Right lobe of liver (tissue), 4 donors: Measurements from ENCODE around the gene KRT35.

Experiments
- POLR2A ChIP-seq: fragments of 450-650 bp; IDR thresholded peaks from one replicate; pipeline ENCODE4 v1.6.1; 2017; ENCODE audit warnings: antibody characterized with exemption, mild to moderate bottlenecking
- TF ChIP-seq, protein P1 (sequence below), 4 donors: fragments of 200-600 bp in 3 of 4; fragments of 450-650 bp in 1 of 4; IDR thresholded peaks; one replicate each; pipeline versions ENCODE4 v1.5.1 to v1.8.0; 2016 to 2022; ENCODE audit warnings: antibody characterized with exemption in 4 of 4, mild to moderate bottlenecking in 2 of 4
- donor health status: DM: no; HTN: no; CAD: no.
- donor health status: DM: no; HTN: no; CAD: no.
- donor health status: DM: no; HTN: yes; CAD: no.

DNA sequence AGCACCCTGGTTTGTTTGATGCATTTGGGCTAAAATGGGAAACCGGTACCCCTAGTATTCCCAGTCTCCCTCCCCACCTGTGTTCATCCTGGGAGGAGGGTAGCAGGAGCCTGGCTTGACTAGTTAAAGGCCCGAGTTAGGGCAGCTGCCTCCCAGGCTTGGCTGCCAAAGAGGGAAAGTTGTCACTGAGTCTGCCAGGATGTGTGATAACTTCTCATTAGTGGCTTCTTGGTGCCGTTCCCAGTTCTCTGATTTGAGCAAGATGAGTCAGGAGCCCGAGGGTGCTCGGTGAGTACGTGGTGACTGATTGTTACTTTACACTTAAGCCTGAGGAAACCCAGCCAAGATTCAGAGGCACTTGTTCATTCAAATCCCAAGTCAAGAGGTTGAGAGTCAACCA lies 16.3 kb downstream of the KRT35 start:
- TF ChIP-seq, protein P1, sequence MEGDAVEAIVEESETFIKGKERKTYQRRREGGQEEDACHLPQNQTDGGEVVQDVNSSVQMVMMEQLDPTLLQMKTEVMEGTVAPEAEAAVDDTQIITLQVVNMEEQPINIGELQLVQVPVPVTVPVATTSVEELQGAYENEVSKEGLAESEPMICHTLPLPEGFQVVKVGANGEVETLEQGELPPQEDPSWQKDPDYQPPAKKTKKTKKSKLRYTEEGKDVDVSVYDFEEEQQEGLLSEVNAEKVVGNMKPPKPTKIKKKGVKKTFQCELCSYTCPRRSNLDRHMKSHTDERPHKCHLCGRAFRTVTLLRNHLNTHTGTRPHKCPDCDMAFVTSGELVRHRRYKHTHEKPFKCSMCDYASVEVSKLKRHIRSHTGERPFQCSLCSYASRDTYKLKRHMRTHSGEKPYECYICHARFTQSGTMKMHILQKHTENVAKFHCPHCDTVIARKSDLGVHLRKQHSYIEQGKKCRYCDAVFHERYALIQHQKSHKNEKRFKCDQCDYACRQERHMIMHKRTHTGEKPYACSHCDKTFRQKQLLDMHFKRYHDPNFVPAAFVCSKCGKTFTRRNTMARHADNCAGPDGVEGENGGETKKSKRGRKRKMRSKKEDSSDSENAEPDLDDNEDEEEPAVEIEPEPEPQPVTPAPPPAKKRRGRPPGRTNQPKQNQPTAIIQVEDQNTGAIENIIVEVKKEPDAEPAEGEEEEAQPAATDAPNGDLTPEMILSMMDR (IDR thresholded peaks at IDR 0.05): no peak
- no peak for TF ChIP-seq POLR2A
